Amniotic stem cell (primary cell): Measurements from ENCODE around the gene ZNF394.

Experiments
- DNase-seq: peaks from one replicate; lab custom pipeline; 2025; lab: John Stamatoyannopoulos, UW

ZNF394 gene

DNA sequence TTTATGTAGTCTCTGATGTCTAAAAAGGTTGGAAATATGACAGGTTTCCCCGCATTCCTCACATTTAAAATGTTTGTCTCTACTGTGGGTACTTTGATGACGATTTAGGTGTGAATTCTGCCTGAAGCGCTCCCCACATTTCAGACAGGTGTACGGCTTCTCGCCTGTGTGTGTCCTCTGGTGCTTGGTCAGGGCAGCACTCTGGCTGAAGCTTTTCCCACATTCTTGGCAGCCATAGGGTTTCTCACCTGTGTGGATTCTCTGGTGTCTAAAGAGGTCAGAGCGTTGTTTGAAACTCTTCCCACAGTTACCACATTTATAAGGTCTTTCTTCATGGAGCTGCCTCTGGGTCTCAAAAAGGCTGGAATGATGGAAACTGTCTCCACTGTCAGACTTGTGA, 6.3 kb downstream of the ZNF394 start:
- DNase-seq: no peak

DNA sequence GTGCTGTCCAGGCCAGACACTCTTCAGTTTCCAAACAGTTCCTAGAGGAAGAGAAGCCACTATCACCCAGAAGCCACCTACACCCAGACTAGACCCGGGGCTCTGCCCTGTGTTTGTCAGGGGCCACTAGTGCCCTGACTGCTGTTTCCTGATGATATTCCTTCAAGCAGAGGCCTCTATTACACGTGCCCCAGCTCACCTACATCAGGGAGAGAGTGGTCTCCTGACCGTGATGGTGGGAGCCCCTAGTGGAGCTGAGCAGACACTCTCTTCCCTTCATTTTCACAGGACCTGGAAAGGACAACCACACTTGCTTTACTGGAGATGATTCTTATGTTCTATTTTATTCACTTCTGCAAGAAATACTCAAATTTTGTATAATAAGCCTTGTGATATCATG, 9.2 kb downstream of the ZNF394 start:
- DNase-seq: no peak

DNA sequence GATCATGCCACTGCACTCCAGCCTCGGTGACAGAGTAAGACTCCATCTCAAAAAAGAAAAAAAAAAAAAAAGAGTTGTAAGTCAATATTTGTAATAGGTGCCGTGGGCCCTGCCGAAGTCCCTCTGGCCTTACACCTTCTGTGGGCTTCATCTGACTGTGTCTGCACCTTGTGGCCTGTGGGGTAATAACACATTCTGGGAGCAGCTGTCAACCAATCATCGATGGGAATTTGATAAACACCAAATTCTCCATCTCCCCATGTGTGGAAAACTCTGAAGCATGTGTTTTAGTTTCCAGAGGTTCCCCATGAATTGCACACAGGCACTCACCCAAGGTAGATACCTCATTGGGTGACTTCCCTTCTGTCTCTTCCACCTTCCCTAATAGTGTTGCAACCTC, 10.8 kb downstream of the ZNF394 start:
- DNase-seq: no peak

DNA sequence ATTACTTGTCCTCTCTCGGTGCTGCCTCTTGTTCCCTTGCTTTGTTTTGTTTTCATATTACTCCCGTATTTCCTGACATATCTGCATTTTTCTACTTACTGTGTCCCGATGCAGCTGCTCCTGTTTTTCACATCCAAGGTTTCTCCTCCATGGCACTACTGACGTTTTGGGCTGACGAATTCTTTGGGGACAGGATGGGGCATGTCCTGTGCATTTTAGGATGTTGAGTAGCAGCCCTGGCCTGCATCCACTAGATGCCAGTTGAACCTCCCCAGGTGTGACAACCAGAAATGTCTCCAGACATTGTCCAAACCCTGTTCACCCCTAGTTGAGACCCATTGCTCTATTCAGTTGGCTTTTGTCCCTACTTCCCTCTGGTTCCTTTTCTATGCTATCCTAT, 15.0 kb downstream of the ZNF394 start:
- no peak for DNase-seq

DNA sequence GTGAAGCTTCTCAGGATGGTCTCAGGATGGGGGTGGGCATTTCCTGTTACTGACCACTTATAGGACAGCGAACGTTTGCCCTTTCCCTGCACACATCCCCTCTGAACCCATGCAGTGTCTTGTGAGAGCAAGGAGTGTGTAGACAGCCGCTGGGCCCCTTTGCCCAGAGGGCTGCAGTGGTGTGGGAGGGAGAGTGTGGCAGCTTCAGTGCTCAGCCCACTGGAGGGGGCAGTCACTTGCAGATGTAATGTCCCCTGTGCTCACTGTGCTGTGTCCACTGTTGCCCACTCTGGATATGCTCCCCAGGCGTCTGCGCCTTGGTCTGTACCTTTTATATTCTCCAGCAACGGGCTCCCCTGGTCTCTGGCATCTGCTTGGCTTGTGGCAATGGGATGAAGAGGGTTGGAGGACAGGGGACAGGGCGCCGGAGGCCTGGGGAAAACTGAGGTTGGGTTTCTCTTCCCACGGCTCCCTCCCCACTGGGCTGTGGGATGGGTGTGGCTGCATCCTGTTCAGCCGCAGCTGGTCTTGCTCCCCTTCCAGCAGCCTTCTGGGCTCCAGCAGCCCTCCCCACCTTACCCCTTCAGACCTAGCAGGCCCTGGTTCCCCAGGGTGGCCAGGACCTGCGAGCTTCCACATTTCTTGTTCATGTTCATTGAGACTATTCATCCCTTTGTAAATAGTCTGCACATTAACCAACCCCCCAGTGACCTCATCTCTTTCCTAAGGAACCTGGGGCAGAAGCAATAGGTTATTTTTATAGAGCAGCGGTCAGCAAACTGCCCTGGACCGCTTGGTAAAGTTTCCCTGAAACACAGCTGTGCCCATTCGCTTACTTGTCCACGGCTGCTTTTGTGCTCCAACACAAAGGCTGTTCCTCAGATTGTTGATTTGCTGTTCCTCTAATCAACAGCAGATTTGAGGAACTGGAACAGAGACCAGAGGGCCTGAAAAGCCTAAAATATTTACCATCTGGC, 21.3 kb downstream of the ZNF394 start:
- DNase-seq: no peak

DNA sequence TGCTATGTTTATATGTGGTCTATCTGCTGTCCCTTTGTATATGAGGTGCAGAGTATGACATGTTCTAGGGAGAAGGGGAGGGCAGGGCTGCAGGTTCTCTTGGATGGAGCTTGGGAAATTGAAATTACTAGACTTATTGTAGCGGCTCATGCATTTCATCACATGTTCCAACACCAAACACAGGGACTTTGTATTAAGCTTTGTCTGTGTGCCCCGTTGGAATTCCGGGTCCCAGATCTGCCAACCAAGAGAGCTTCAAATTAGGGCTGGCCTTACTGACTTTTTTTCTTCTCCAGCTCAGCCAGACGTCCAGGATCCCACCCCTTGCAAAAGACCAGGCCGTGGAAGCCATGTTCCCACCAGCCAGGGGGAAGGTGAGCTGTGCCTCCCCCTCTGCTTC, 24.0 kb downstream of the ZNF394 start:
- no peak for DNase-seq

DNA sequence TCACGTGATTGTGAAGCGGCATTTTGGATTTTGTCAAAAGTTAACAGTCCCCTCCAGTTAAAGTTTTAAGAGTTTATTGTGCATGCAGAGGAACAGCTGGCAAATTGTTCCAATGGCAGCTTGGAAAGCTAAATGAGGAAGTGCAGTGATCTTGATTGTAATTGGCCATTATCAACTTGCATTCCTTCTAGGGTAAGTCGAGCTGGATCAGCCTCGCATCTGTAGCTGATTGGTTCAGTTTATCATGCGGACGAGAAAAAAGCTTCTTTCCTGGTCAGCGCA, 26.8 kb downstream of the ZNF394 start:
- DNase-seq: peak; percentile 23

DNA sequence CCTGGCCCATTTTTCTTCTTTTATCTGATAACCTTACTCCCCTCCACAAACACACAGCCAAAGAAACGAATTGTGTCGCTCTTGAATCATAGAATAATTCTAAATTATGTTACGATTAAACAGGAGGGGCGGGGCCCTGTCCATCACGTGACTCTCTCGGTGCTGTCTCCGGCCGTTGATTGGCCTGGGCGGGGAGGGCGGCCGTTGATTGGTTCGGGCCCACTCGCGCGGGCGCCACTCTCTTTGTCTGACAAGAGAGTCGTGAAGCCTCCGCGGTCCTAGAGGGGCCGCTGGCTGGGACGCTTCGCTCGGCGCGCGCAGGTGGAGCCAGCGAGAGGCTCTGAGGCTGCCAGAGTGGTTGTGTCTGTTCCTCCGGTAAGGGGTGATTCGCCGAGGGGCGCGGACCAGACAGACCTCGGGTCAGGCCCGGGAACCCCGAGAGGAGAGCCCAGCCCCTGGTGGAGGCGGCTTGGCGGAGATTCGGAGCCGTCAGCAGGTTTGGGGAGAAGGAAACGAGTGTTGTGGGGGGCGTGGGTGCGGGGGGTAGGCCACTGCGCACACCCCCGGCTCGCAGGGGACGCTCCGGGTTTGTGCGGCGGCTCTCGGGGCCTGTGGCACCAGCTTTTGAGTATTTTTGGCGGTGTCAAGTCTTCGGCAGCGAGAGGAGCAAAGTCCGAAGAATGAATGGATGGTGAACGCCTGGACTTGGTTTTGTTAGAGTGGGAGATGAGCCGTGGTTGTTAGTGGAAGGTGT, 27.3 kb downstream of the ZNF394 start, which contains the start of gene ZNF789:
ZNF789 (plus strand) TSS at position 330 of the 754 bp plus-strand sequence. CDS start 3,567 bp downstream, outside the sequence.
- DNase-seq: peak; percentile 96

DNA sequence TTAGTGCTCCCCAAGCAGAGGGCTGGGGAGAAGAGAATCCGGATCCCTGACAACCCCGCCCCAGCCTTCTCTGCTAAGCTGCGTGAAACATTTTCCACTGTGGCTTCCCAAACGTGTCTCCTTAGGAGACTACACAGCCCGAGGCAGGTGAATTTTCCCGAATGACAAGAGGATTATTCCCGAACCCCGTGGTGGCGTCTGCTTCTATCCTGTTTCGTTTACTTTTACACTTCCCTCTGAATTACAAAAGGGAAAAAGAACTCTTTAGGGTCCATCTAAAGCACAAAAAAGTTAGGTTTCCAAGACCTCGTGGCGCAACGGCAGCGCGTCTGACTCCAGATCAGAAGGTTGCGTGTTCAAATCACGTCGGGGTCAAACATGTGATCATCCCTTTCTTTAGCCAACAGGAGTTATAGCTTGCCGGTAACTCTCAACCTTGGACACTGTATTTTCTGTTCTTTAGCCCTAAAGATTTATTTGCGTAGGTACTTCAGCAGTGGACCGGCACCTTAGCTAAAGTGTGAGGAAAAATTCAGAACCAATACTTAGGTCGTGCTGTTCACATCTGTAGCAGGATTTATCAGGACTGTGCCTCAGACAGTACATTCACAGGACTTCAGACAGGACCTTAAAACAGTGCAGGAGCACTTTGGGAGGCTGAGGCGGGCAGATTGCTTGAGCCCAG, 30.6 kb downstream of the ZNF394 start:
- no peak for DNase-seq

DNA sequence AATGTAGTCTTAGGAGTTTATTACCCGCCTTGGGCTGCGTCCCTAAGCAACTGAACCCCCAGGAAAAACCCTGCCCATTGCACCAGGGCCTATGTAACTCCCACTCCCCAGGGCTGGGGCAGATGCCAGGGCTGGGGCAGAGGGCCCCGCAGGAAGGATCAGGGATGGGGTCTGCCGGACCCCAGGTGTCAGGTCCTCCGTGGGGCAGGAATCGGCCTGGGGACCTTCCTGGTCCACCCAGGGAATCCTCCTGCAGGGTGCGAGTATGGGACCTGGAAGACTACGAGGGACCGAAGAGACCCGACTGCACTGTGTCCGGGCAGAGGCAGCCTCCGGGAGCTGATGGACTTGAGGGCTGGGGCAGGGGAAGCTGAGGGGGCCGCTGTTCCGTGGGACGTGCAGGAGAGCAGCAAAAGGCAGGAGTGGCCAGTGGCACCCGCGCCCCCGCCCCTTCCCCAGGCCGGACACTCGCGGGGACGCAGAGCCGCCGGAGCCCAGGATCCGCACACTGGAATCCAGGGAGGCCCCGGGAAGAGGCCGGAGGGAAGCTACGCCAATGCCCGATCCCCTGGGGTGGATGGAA, 31.7 kb downstream of the ZNF394 start:
- no peak for DNase-seq

DNA sequence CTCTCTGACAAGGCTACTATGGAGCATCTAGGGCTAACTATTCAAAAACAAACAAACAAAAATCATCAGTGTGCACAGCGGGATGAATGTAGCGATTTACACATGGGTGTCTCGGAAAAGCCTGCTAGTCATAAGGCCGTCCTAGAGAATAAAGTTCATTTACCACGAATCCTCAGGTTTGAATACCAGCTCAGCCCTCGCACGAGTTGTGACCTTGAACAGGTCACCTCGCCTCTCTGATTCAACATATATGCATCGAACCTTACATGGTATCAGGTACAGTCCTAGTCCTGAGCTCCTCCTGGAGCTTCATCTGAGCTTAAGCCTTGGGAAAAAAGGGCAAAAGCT, 34.7 kb downstream of the ZNF394 start:
- no peak for DNase-seq

DNA sequence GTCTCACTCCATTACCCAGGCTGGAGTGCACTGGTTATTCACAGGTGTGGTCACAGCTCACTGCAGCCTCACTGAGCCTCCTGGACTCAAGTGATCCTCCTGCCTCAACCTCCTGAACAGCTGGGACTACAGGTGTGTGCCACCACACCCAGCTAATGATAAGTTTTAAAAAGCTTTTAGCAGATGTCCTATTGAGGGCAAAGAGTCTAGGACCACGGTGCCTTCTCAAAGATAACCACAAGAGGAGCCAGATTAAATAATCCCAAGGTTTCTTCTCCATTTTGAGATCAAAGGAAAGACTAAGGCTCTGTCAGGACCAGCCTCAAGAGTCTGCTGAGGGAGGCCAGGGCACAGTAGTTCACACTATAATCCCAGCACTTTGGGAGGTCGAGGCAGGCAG, 38.9 kb downstream of the ZNF394 start:
- DNase-seq: no peak

DNA sequence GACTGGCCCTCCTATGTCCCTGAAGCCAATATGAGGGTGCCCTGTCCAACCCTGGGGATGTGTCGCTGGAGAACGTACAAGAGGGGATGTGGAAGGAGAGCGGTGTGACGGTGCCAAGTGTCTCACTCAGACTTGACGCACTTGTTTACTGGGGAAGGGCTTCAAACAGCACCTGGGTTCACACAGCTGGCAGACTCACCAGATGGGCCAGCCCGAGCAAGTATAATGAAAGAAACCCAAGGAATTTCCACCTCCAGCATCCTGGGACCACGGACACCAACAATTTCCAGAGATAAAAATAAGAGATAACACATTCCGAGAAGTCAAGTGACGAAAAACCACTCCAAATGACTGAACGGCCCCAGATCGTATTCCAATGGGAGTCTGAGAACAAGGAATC, 39.4 kb downstream of the ZNF394 start:
- no peak for DNase-seq

DNA sequence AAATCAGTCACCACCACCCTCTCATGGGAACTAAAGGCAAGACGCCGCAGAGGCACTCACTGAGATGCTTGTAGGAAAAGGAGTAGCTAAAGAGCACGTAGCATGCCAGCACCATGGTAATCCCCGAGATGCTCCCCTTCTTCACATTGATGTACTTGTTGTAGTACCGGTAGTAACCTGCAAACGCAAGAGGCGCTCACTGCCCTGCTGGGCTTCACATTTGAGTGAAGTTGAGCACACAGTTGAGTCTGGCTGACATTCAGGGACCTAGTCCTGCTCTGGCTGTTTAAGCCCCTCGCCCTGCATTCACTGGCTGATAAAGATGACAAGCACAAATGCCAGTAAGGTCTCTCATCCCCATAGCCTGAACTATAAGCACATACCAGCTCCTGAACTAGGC, 41.0 kb downstream of the ZNF394 start:
- no peak for DNase-seq

DNA sequence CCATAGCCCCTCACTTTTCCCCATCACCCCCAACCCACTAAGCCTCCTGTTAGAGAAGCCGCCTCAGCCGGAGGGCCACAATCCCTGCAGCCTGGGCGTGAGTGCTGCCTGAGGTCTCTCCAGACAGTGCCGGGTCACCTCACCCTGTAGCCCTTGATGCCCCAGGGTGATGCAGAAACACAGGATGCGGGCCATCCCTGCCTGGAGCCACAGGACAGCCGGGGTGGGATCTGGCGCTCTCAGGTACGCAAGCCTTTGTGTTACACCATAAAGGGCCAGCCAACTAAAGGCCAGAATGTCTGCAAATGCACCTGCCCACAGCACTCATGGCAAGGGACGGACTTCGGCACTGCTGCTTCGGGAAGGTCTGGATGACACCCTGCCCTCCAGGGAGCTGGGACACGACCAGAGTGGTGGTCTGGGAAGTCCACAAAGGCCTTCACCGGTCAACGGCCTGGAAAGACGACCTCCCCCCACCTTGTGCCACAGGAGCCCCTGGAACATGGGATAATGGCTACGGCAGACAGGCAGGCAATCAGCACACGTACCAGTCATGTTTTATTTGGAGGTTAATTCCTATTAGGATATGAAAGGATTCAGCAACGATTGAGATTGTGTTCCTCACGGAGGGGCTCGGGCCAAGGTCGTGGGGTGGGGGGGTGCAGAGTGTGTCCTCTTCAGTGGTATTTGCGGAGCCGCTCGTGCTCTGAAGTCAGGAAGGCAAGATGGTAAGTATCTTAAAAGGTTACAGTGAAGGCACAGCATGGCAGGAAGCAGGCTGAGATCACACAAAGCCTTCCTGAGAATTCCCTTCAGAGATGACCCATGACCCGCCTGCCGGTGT, 42.2 kb downstream of the ZNF394 start:
- no peak for DNase-seq

DNA sequence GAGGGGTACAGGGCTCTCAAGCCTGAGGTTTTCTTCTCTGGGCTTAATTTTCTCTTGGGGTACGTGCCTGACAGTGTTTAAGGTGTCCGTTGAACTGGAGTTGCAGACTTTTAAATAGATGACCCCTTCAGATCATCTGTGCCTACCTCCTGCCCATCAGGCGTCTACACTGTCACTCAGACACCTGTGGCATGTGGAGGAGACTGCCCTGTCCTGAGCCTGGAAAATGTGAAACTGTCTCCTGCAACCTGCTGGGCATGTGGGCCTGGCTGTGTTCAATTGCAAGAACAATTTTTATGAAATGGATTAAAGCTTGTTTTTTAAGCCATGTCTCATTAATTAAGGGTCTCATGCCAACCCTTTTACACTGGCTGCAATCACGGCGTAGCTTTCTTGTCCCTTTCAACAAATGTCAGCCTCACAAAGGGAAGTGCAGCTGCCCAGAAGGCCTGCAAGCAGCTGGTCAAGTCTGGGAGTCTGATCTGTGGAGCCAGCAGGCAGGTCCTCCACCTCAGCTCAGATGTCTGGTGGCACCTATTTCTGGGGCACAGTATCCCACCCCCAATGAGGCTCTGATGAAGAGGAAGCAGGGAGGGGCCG, 42.9 kb downstream of the ZNF394 start:
- DNase-seq: no peak

DNA sequence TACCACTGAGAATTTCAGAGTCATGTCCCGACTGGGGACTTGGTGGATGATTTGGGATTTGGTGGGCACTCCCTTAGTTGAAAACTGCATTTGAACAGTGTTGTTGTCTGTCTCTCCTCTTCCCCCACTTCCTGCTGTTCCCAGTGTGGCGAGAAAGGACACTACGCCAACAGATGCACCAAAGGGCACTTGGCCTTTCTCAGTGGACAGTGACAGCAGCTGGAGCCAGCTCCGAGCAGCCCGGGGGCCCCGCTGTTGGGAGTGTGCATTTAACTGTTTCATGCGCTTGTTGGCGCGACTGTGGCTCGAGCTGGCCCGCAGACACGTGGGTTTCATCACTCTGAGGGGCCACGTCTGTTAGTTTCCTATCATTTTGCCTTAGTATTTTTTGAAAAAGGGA, 43.8 kb downstream of the ZNF394 start:
- no peak for DNase-seq

DNA sequence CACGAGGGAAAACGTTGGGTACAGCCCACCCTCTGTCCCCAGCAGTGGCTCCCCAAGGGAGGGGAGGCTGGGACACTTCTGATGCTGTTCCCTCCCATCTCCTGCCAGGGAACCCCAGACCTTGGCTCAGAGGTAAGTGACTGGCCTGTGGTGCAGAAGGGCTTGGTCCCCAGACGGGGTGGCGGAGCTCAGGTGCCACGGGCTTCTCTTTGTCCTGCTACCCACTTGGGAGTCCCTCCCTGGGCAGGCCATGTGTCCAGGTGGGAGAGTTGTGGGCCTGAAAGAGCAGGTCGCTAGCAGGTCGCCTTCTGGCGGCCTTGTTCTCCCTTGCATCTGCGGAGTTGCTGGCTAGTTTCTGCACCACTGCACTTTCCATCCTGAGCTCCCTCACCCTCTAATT, 44.2 kb downstream of the ZNF394 start:
- DNase-seq: no peak

DNA sequence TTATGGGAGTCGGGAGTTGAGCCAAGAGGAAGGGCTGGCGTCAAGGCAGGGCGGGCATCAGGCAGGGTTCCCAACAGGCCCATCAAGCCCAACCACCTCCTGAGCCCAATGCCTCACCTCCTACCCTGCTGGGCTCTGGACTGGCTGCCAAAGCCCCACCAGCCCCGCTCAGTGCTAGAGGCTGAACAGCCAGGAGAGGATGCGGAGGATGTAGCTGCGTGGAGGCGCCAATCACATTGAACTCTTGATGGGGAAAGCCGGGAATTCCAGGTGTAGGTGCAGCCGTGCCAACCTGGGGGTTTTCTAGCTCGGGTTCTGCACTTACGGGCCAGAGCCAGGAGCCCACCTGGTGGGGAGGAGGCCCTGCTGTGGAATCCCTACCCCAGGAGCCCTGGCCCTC, 47.0 kb downstream of the ZNF394 start:
- no peak for DNase-seq

DNA sequence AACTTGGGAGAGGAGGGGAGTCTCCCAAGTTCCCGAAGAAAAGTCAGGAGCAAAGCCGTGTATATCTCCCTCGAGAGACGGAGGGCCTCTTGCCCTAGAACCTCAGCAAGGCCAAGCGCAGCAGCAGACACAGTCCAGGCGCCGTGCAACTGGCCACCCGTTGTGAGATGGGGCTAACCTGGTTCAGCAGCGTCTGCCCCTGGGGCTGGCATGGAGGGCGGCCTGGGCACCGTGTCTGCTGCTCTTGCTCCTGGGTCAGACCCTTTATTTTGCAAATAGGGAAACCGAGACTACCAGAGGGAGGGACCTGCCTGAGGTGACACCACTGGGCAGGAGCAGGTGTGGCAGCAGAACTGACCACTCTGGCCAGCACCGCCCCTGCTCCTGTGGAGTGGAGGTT, 47.5 kb downstream of the ZNF394 start:
- no peak for DNase-seq

DNA sequence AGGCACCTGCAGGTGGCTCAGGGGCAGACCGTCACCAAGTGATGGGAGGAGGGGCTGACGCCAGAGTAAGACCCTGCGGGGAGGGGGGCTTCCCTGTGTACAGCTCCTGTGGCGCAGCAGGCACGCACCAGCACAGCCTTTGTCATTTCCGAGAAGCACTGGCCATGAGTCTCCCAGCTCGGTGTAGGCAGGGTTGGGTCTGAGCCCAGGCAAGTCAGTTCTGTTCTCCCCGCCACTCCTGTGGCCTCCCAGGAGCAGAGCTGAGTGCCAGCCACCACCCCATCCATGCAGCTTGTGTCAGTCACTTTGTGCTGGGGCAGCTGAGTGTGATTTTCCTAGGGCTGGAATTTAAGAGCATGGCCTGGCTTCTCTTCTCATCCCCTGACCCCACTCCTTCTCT, 48.1 kb downstream of the ZNF394 start:
- no peak for DNase-seq
